Activated CD8-positive, alpha-beta memory T cell treated with anti-CD3 and anti-CD28 coated beads, Interleukin-2, amount 50 U/mL, for 24 hours (primary cell): ENCODE results near the gene IFRD1.
"Not testable (repeated sequence)": the region's sequence is repeated elsewhere in the genome, so short reads cannot be mapped to it uniquely, and the experiment has no call there.

Experiments used
- DNase-seq: peaks from one replicate; pipeline ENCODE4 v3.0.0-alpha.2; 2020; ENCODE audit errors: extremely low read depth

The IFRD1 gene

GRCh38 chr7:112442210-112442609 lies 8.1 kb upstream of the IFRD1 start:
- DNase-seq, result no peak

GRCh38 chr7:112444505-112444904 lies 5.8 kb upstream of the IFRD1 start:
- no peak for DNase-seq

- DNase-seq, result no peak
Measured at GRCh38 chr7:112446431-112446830, 3.8 kb upstream of the IFRD1 start.

- DNase-seq, result no peak
Measured at GRCh38 chr7:112447406-112447805, 2.9 kb upstream of the IFRD1 start.

- no peak for DNase-seq
Measured at GRCh38 chr7:112448381-112448780, 1.9 kb upstream of the IFRD1 start.

- no peak for DNase-seq
Measured at GRCh38 chr7:112448891-112449290, 1.4 kb upstream of the IFRD1 start.

- DNase-seq, result no peak
Measured at GRCh38 chr7:112449353-112449752, 907 bp upstream of the IFRD1 start.

GRCh38 chr7:112450807-112451761 lies 824 bp downstream of the IFRD1 start:
- peak; percentile 63 for DNase-seq

GRCh38 chr7:112452102-112452888 lies 2.0 kb downstream of the IFRD1 start:
- no peak for DNase-seq

GRCh38 chr7:112453505-112454171 lies 3.4 kb downstream of the IFRD1 start:
- DNase-seq, result no peak

GRCh38 chr7:112454191-112454590 lies 3.9 kb downstream of the IFRD1 start:
- not testable (repeated sequence) for DNase-seq

GRCh38 chr7:112459645-112460044 lies 9.4 kb downstream of the IFRD1 start:
- DNase-seq, result no peak

GRCh38 chr7:112462236-112462635 lies 12.0 kb downstream of the IFRD1 start:
- no peak for DNase-seq

- no peak for DNase-seq
Measured at GRCh38 chr7:112467867-112468266, 17.6 kb downstream of the IFRD1 start.

GRCh38 chr7:112470194-112470593 lies 19.9 kb downstream of the IFRD1 start:
- DNase-seq, result no peak

- no peak for DNase-seq
Measured at GRCh38 chr7:112476390-112477052, 26.3 kb downstream of the IFRD1 start.

- no peak for DNase-seq
Measured at GRCh38 chr7:112481121-112481736, 31.0 kb downstream of the IFRD1 start.

- no peak for DNase-seq
Measured at GRCh38 chr7:112481833-112482670, 31.8 kb downstream of the IFRD1 start.

GRCh38 chr7:112484671-112485167 lies 34.5 kb downstream of the IFRD1 start:
- no peak for DNase-seq

- no peak for DNase-seq
Measured at GRCh38 chr7:112485766-112486165, 35.5 kb downstream of the IFRD1 start.
